Measurements from ENCODE around the gene SMCO4. TPM values are rescaled to one million over a fixed set of nuclear protein-coding genes. Genes with fewer than 3 reads are reported as not detected.
"Not testable (repeated sequence)": the region's sequence is repeated elsewhere in the genome, so short reads cannot be mapped to it uniquely, and the experiment has no call there.

SMCO4 gene
- total RNA-seq, 1 donor = 15.6 TPM

- TF ChIP-seq, protein P1, sequence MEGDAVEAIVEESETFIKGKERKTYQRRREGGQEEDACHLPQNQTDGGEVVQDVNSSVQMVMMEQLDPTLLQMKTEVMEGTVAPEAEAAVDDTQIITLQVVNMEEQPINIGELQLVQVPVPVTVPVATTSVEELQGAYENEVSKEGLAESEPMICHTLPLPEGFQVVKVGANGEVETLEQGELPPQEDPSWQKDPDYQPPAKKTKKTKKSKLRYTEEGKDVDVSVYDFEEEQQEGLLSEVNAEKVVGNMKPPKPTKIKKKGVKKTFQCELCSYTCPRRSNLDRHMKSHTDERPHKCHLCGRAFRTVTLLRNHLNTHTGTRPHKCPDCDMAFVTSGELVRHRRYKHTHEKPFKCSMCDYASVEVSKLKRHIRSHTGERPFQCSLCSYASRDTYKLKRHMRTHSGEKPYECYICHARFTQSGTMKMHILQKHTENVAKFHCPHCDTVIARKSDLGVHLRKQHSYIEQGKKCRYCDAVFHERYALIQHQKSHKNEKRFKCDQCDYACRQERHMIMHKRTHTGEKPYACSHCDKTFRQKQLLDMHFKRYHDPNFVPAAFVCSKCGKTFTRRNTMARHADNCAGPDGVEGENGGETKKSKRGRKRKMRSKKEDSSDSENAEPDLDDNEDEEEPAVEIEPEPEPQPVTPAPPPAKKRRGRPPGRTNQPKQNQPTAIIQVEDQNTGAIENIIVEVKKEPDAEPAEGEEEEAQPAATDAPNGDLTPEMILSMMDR (IDR thresholded peaks at IDR 0.05; ENCODE audit: extremely low read depth, low read depth, low read length) = no peak
- DNase-seq (ENCODE audit: insufficient read length, low spot score, missing footprints) = no peak
- H3K4me3 ChIP-seq (ENCODE audit: insufficient read depth, low read length) = no peak overlapping the region
- no peaks in the 10 kb centered on the region for H3K4me1 ChIP-seq (ENCODE audit: insufficient read depth, low read length)
- H3K4me2 ChIP-seq (ENCODE audit: insufficient read depth, low read length) = no peak overlapping the region
- no peaks in the 10 kb centered on the region for H3K79me2 ChIP-seq (ENCODE audit: insufficient read depth, low read length)
- no peaks in the 10 kb centered on the region for H4K20me1 ChIP-seq (ENCODE audit: insufficient read depth, low read length)
- H3K36me3 ChIP-seq (ENCODE audit: insufficient read depth, low read length) = no peaks in the 10 kb centered on the region
- H3K9me3 ChIP-seq (ENCODE audit: low read depth, low read length) = no peaks in the 10 kb centered on the region
- no peak overlapping the region for H2AFZ ChIP-seq (ENCODE audit: low read length)
- no peaks in the 10 kb centered on the region for H3K27me3 ChIP-seq (ENCODE audit: insufficient read depth, low read length)
- H3K27ac ChIP-seq (ENCODE audit: low read depth, low read length) = no peak overlapping the region
Observed at GRCh38 chr11:93458286-93458685, 84.9 kb downstream of the SMCO4 start.

DNA sequence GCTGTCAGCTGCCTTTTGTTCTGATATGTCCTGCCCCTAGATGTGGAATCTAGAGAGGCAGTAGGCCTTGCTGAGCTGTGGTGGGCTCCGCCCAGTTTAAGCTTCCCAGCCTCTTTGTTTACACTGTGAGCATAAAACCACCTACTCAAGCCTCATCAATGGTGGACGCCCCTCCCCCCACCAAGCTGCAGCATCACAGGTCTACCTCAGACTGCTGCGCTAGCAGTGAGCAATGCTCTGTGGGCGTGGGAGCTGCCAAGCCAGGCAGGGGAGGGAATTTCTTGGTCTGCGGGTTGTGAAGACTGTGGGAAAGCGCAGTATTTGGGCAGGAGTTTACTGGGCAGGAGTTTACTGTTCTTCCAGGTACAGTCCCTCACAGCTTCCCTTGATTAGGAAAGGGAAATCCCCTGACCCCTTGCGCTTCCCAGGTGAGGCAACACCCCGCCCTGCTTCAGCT is 98.5 kb downstream of the SMCO4 start:
- Histone ChIP-seq H3K27me3 (ENCODE audit: insufficient read depth, low read length) (no peaks in the 10 kb centered on the region), H3K4me3 (ENCODE audit: insufficient read depth, low read length) (no peak overlapping the region), H3K4me1 (ENCODE audit: insufficient read depth, low read length) (no peaks in the 10 kb centered on the region), H3K79me2 (ENCODE audit: insufficient read depth, low read length) (no peaks in the 10 kb centered on the region), H3K9me3 (ENCODE audit: low read depth, low read length) (no peaks in the 10 kb centered on the region), H3K27ac (ENCODE audit: low read depth, low read length) (no peak overlapping the region), H3K4me2 (ENCODE audit: insufficient read depth, low read length) (no peak overlapping the region), H3K36me3 (ENCODE audit: insufficient read depth, low read length) (no peaks in the 10 kb centered on the region), H4K20me1 (ENCODE audit: insufficient read depth, low read length) (no peaks in the 10 kb centered on the region), H2AFZ (ENCODE audit: low read length) (no peak overlapping the region)
- TF ChIP-seq, protein P1 (IDR thresholded peaks at IDR 0.05; ENCODE audit: extremely low read depth, low read depth, low read length) = no peak
- no peak for DNase-seq (ENCODE audit: insufficient read length, low spot score, missing footprints)

GRCh38 chr11:93443232-93443631 is 100.0 kb downstream of the SMCO4 start:
- H4K20me1 ChIP-seq (ENCODE audit: insufficient read depth, low read length); DNase-seq (ENCODE audit: insufficient read length, low spot score, missing footprints); H3K9me3 ChIP-seq (ENCODE audit: low read depth, low read length); H3K27ac ChIP-seq (ENCODE audit: low read depth, low read length); H3K36me3 ChIP-seq (ENCODE audit: insufficient read depth, low read length); H3K4me1 ChIP-seq (ENCODE audit: insufficient read depth, low read length); H2AFZ ChIP-seq (ENCODE audit: low read length); H3K4me2 ChIP-seq (ENCODE audit: insufficient read depth, low read length); H3K79me2 ChIP-seq (ENCODE audit: insufficient read depth, low read length); H3K4me3 ChIP-seq (ENCODE audit: insufficient read depth, low read length); H3K27me3 ChIP-seq (ENCODE audit: insufficient read depth, low read length): not testable (repeated sequence)

DNA sequence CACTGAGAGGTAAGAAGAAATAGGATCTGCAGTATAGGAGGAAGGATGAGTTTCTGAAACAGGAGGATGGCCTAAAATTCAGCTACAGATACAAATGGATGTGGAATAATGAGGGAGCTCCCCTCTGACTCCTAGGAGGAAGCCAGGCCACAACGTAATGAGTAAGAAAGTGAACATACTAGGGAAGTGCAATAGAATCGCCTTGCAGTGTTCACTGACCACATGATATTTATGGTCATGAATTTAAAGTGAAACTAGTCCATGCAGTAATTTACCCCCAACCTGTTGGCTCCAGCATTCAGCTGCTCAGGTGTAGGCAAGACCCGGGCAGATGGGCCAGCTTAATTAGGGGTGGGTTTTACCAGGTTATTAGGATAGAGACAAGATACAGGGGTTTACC is 110.9 kb downstream of the SMCO4 start:
- no peak for DNase-seq (ENCODE audit: insufficient read length, low spot score, missing footprints)
- Histone ChIP-seq H3K4me3 (ENCODE audit: insufficient read depth, low read length) (no peak overlapping the region), H3K4me1 (ENCODE audit: insufficient read depth, low read length) (no peaks in the 10 kb centered on the region), H4K20me1 (ENCODE audit: insufficient read depth, low read length) (no peaks in the 10 kb centered on the region), H3K9me3 (ENCODE audit: low read depth, low read length) (no peaks in the 10 kb centered on the region), H3K36me3 (ENCODE audit: insufficient read depth, low read length) (no peaks in the 10 kb centered on the region), H2AFZ (ENCODE audit: low read length) (no peak overlapping the region), H3K27me3 (ENCODE audit: insufficient read depth, low read length) (no peaks in the 10 kb centered on the region), H3K27ac (ENCODE audit: low read depth, low read length) (no peak overlapping the region), H3K79me2 (ENCODE audit: insufficient read depth, low read length) (no peaks in the 10 kb centered on the region), H3K4me2 (ENCODE audit: insufficient read depth, low read length) (no peak overlapping the region)
- TF ChIP-seq, protein P1 (IDR thresholded peaks at IDR 0.05; ENCODE audit: extremely low read depth, low read depth, low read length) = no peak

Small RNA genes lying within 50 kb of the gene (small RNA-seq; reads per million reads assigned to genes)
- gene RN7SL223P = not detected

Other genes starting within 250 kb of the SMCO4 start
- gene DEUP1, start 212.6 kb downstream of the SMCO4 start, total RNA-seq = under 0.01 TPM in 2 replicates
- 19.9 and 21.8 TPM in 2 replicates for gene CEP295, start 118.3 kb upstream of the SMCO4 start, total RNA-seq
- 119 and 126 TPM in 2 replicates for gene TAF1D, start 198.1 kb upstream of the SMCO4 start, total RNA-seq
- 17.7 and 20.9 TPM in 2 replicates for gene C11orf54, start 198.3 kb upstream of the SMCO4 start, total RNA-seq
- gene MED17, start 240.9 kb upstream of the SMCO4 start, total RNA-seq = 30.4 and 32.6 TPM in 2 replicates